Epithelial cell of prostate (primary cell): ENCODE data around the gene SLC35F2.
"Not testable (repeated sequence)": the region's sequence is repeated elsewhere in the genome, so short reads cannot be mapped to it uniquely, and the experiment has no call there.

ENCODE experiments used
- DNase-seq: peaks from one replicate; pipeline ENCODE4 v3.0.0-alpha.2; 2011; ENCODE audit warnings: low read depth, low spot score
- H3K27ac ChIP-seq: fragments of 450-650 bp; 2 replicates; pipeline ENCODE4 v1.5.1; 2017; ENCODE audit warnings: mild to moderate bottlenecking

SLC35F2 gene

GRCh38 chr11:107858217-107859070 is at the start of gene SLC35F2:
SLC35F2 (minus strand) TSS chr11:107858787; CDS start chr11:107858767, 20 bp downstream.
- peak within 1 kb of the TSS; percentile 88 for H3K27ac ChIP-seq
- peak; percentile 27 for DNase-seq

- no peak for DNase-seq
- no peak overlapping the region for H3K27ac ChIP-seq
Observed at GRCh38 chr11:107908211-107908610, 49.6 kb upstream of the SLC35F2 start.

GRCh38 chr11:107898270-107898669 is 39.7 kb upstream of the SLC35F2 start:
- no peak for DNase-seq
- no peak overlapping the region for H3K27ac ChIP-seq

GRCh38 chr11:107882095-107882820 is 23.7 kb upstream of the SLC35F2 start:
- no peak for DNase-seq
- no peak overlapping the region for H3K27ac ChIP-seq

GRCh38 chr11:107881471-107881870 is 22.9 kb upstream of the SLC35F2 start:
- not testable (repeated sequence) for DNase-seq, H3K27ac ChIP-seq

GRCh38 chr11:107876141-107876540 is 17.6 kb upstream of the SLC35F2 start:
- DNase-seq = no peak
- no peak overlapping the region for H3K27ac ChIP-seq

- H3K27ac ChIP-seq = no peak overlapping the region
- DNase-seq = no peak
Observed at GRCh38 chr11:107864591-107864990, 6.0 kb upstream of the SLC35F2 start.

GRCh38 chr11:107860688-107861087 is 2.1 kb upstream of the SLC35F2 start:
- DNase-seq = no peak
- H3K27ac ChIP-seq = no peak overlapping the region

- not testable (repeated sequence) for DNase-seq, H3K27ac ChIP-seq
Observed at GRCh38 chr11:107860240-107860620, 1.6 kb upstream of the SLC35F2 start.

- no peak for DNase-seq
- H3K27ac ChIP-seq = peak overlapping the region; percentile 88
Observed at GRCh38 chr11:107859459-107860239, 1.1 kb upstream of the SLC35F2 start.

- no peak for DNase-seq
- H3K27ac ChIP-seq = peak overlapping the region; percentile 88
Observed at GRCh38 chr11:107857550-107858216, 904 bp downstream of the SLC35F2 start.

- peak overlapping the region; percentile 88 for H3K27ac ChIP-seq
- no peak for DNase-seq
Observed at GRCh38 chr11:107856981-107857517, 1.5 kb downstream of the SLC35F2 start.

GRCh38 chr11:107856180-107856980 is 2.2 kb downstream of the SLC35F2 start:
- peak overlapping the region; percentile 88 for H3K27ac ChIP-seq
- DNase-seq = no peak

GRCh38 chr11:107853070-107853469 is 5.5 kb downstream of the SLC35F2 start:
- DNase-seq = no peak
- no peak overlapping the region for H3K27ac ChIP-seq

GRCh38 chr11:107851704-107852310 is 6.8 kb downstream of the SLC35F2 start:
- no peak for DNase-seq
- H3K27ac ChIP-seq = no peak overlapping the region

- H3K27ac ChIP-seq = no peak overlapping the region
- DNase-seq = no peak
Observed at GRCh38 chr11:107849790-107850189, 8.8 kb downstream of the SLC35F2 start.

- no peak overlapping the region for H3K27ac ChIP-seq
- no peak for DNase-seq
Observed at GRCh38 chr11:107848345-107848744, 10.2 kb downstream of the SLC35F2 start.

GRCh38 chr11:107847184-107847583 is 11.4 kb downstream of the SLC35F2 start:
- H3K27ac ChIP-seq = no peak overlapping the region
- DNase-seq = no peak

- peak; percentile 36 for DNase-seq
- peak overlapping the region; percentile 98 for H3K27ac ChIP-seq
Observed at GRCh38 chr11:107844041-107844440, 14.5 kb downstream of the SLC35F2 start.
